HG02884 (cell line): ENCODE data around the gene ZCCHC10.
"Not testable (repeated sequence)": the region's sequence is repeated elsewhere in the genome, so short reads cannot be mapped to it uniquely, and the experiment has no call there.

ENCODE experiments used
- ATAC-seq: cut with Tn5 transposase; IDR thresholded peaks from one replicate; pipeline ENCODE4 v1.9.1; 2021; ENCODE audit warnings: mild to moderate bottlenecking, moderate library complexity; ENCODE audit not compliant: unreplicated experiment

ZCCHC10 gene

DNA sequence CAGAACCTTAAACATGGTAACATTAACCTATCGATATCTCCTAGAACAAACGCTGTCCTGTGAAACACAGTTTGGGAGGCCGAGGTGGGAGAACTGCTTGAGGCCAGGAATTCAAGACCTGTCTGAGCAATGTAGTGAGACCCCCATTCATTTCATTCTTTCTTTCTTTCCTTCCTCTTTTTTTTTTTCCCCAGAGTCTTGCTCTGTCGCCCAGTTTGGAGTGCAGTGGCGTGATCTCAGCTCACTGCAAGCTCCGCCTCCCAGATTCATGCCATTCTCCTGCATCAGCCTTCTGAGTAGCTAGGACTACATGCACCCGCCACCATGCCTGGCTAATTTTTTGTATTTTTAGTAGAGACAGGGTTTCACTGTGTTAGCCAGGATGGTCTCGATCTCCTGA lies 20.2 kb upstream of the ZCCHC10 start:
- not testable (repeated sequence) for ATAC-seq

DNA sequence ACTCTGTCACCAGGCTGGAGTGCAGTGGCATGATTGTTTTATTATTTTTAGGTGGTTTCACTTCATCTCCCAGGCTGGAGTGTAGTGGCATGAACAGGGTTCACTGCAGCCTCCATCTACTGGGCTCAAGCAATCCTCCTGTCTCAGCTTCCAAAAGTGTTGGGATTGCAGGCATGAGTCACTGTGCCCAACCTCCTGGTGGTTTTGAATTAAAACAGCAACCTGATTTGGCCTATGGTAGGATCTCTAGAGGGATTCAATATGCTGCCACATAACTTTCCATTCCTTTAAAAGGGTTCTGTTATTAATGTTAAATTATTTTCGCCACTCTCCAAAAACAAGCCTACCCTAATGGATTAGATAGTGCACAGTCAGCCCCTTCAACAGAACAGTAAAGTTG lies 15.6 kb upstream of the ZCCHC10 start:
- ATAC-seq: no peak

DNA sequence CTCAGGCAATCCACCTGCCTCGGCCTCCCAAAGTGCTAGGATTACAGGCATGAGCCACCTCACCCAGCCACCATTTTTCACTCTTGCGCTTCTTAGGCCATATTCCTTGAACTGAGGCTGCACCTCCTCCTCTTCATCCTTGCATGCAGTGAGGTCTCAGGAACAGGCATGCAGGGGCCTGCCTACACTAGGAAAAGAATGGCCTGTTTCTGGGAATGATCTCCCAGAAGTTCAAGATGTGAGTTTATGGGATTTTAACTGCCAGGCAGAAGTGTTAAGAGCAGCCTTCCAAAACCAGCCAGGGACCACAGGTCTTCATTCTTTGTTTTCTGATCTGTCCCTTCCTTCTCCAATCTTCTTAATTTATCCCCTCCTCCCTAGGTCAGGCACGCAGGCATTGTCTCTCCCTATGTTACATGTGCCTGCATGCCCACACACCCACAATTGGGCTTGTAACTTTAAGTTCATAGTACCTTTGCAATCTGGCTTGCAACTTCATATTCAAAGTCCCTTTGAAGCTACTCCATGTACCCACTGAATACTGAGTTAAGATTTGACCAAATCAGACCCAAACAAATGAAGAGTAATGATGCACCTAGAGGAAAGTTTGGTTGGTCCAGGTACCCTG lies 14.9 kb upstream of the ZCCHC10 start:
- no peak for ATAC-seq

DNA sequence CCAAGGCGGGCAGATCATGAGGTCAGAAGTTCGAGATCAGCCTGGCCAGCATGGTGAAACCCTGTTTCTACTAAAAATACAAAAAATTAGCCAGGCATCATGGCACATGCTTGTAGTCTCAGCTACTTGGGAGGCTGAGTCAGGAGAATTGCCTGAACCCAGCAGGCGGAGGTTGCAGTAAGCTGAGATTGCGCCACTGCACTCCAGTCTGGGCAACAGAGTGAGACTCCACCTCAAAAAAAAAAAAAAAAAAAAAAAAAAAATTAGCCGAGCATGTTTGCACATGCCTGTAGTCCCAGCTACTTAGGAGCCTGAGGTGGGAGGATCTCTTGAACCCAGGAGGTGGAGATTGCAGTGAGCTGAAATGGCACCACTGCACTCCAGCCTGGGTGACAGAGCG lies 10.3 kb upstream of the ZCCHC10 start:
- not testable (repeated sequence) for ATAC-seq

DNA sequence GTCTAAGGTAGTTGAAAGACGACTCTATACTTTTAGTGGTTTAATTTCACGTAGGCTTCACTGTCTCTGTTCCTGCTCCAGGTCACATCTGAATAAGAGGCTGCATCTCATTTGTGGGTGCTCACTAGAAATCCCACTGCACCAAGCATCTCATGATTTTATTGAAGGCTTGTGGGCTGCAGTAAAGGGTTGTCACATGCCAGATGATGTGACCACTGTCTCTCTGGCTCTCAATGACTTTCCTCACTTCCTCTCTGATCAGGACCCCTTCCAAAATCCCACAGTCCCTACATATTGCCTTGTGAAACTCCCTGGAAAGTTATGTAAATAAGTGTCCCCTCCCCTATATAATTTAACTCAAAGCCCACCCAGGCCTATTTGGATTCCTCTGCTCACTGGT lies 8.9 kb upstream of the ZCCHC10 start:
- no peak for ATAC-seq

DNA sequence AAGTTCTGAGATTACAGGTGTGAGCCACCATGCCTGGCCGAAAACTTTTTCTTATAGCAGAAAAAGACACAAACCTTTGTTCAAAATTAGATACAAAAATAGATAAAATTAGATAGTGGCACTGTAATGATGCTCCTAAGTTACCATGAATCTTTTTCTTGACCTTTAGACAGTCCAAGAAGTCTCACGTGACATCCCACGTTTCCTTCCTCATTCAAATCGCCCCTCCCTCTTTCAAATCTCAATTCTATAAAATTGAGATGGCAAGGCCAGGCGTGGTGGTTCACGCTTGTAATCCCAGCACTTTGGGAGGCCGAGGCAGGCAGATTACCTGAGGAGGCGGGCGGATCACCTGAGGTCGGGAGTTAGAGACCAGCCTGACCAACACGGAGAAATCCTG lies 7.7 kb upstream of the ZCCHC10 start:
- ATAC-seq: no peak

DNA sequence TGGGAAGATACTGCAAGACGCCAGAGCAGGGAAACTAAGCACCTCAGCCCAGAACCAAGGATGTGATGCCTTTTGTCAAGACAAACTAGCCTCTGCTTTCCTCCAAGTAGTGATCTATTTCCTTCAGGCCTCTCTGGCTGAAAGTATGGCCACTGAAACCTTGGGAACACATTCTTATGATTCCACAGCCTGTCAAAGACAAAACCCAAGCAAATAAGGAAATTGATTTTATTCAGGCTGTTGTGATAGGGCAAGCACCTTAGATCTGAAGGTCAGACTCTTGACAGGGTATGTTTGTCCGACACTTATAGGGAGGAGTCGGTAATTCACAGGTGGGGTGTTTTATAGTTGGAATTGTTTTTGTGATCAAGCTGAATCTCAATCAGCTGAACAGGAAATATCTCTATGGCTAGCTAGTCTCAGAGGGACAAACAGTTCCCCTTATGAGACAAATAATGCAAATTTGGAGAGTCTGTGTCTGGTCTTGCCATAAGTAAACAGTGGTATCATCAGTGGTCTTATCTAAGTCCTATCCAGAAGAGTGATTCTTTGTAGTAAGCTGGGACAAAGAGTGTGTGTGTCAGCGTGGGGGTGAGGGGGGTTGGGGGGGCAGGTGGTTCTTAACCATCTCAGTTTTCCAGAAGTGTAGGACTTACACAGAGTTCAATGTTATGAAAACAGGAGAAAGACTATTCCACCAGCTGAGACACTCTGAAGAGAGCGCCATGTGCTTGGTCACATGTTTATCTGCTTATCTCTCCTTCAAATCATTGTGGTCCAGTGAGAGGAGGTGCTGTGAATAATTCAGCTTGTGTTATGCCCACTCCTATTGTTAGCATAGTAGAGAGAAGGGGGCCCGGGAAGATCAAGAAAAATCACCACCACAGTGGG lies 6.7 kb upstream of the ZCCHC10 start:
- ATAC-seq: no peak

DNA sequence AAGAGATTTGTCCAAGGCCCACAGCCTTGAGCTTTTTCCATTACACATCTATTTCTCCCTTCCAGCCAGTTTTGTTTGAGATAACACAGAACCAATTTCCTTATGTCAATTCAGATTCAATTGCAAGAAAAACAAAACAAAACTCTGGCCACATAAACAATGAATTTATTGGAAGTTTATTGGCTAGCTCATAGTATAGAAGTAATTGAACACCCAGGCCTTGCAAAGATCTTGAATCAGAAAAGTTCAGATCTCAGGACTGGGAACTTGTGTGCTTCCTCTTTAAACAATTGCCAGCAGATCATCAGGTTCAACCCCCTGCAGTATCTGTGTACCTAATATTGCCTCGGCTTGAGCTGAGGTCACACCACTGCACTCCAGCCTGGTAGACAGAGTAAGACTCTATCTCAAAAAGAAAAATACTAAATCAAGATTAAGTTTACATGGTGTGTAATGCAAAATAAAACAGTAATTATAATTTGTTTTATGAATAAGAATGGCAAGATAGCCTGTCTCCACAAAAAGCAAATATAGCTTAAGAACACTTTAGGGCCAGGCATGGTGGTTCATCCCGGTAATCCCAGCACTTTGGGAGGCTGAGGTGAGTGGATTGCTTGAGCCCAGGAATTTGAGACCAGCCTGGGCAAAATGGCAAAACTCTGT lies 4.1 kb upstream of the ZCCHC10 start:
- no peak for ATAC-seq

- ATAC-seq: no peak
These were observed 3.1 kb upstream of the ZCCHC10 start for GRCh38 chr5:133029416-133029815.

DNA sequence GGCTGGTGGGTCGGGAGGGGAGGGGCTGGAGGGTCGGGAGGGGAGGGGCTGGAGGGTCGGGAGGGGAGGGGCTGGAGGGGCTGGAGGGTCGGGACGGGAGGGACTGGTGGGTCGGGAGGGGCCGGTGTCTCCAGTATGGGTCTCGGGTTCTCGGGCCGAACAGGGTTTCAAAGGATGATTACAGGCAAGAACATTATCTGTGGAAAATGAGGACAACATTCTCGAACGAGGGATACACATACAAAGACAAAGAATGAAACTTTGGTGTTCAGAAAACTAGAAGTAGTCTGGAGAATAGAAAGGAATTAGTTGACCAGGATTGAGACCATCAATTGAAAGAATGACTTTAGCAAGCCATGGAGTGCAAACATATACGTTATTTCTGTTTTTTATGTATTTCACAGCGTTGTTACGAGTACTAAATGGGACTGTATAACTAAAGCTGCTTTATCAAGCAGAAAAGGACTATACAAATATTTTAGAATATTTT lies 360 bp upstream of the ZCCHC10 start:
- ATAC-seq: no peak

DNA sequence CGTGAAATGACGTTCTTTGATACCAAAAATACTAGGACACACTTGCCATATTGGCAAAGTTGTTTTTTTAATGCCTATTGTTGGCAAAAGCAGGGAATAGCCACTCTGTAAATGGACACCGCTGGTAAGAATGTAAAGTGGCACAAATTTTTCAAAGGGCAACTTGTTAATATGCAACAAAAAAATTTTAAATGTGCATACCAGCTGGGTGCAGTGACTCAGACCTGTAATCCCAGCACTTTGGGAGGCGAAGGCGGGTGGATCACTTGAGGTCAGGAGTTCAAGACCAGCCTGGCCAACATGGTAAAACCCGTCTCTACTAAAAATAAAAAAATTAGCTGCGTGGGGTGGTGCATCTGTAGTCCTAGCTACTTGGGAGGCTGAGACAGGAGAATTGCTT lies 6.9 kb downstream of the ZCCHC10 start:
- not testable (repeated sequence) for ATAC-seq

DNA sequence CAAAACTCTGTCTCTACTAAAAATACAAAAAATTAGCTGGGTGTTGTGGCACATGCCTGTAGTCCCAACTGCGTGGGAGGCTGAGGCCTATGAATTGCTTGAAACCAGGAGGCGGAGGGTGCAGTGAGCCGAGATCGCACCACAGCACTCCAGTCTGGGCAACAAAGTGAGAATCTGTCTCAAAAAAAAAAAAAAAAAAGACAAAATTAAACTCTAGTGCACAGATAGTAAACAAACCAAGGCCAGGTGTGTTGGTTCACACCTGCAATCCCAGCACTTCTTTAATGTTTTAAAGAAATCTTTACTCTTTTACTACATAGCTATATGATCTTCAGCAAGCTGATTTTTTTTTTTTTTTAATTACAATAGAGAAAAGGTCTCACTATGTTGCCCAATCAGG lies 8.4 kb downstream of the ZCCHC10 start:
- no peak for ATAC-seq

GRCh38 chr5:133015466-133015865 lies 10.9 kb downstream of the ZCCHC10 start:
- ATAC-seq: no peak

- ATAC-seq: not testable (repeated sequence)
These were observed 17.9 kb downstream of the ZCCHC10 start for GRCh38 chr5:133008455-133008854.

DNA sequence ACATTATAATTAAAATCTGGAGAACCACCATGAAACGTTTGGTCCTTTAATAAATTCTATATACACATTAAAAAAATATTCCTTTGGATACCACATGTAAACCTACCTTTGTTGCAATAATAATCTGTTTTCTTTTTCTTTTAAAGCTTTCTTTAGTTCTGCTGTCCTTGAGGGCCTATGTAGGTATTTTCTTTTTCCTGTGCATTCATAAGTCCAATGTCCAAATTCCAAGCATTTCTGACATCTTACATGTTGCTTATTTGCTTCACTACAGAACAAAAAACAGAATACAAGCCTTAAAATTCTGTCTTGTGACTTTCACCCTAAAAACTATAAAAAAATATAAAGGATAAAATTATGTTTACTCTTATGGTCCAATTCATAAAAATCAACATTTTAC lies 19.7 kb downstream of the ZCCHC10 start:
- no peak for ATAC-seq

GRCh38 chr5:132999246-132999645 lies 27.1 kb downstream of the ZCCHC10 start:
- no peak for ATAC-seq

DNA sequence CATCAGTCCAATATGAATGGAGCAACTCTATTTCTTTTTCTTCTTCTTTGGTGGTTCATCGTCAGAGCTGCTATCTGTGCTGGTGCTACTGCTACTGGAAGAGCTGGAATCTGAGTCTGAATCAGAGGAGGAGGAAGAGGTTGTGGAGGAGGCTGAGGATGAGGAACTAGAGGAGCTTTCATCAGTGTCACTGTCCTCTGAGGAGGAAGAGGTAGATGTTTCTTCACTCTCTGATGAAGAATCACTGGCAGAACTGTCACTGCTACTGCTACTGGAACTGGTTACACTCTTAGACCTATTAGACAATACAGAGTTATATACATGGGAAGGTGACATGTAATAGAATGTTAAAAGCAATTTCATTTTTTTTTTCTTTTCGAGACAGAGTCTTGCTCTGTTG lies 27.8 kb downstream of the ZCCHC10 start:
- ATAC-seq: no peak

DNA sequence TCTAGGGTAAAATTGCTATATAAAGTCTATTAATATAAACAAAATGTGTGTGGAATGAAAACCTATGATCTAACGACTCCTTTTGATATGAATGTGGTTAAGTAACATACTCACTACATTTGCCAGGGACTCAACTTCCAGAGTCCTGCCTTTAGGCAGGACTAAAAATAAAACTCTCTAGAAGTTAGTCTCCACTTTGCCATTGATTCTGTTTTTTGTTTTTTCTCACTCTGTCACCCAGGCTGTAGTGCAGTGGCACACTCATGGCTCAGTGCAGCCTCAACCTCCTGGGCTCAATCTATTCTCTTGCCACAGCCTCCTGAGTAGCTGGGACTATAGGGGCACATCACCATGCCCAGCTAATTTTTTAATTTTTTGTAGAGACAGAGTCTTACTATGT lies 30.0 kb downstream of the ZCCHC10 start:
- no peak for ATAC-seq

DNA sequence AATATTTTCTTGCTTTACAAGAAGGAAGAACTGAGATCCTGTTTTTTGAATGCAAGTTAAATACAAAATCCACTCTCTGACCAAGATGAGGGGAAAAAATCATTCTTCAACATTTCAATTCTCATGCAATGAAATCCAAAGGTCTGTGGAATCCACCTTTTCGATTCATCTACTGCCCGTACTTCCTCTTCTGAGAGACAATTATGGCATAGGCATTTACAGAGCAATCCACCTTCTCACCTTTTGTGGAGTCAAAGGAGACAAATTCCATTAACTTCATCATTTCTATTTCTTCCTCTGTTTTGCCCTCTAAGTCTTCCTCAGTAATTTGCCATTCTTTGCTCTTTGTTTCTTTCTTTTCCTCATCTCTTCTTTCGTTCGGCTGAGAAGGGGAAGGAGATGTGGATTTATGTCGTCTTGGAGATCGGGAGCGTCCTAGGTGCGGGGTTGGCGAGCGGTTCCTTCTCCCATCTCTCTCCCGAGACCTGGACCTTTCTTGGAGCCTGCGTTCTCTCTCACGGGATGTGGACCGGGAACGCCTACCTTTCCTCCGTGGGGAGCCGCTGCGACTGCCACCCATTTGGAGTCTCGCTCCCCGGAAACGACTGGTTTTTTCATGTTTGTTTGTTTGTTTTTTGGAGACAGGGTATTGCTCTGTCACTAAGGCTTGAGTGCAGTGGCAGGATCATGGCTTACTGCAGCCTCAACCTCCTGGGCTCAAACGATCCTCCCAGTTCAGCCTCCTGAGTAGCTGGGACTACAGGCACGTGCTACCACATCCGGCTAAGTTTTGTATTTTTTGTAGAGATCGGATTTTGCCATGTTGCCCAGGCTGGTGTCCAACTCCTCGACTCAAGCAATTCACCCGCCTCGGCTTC lies 38.6 kb downstream of the ZCCHC10 start:
- no peak for ATAC-seq

- not testable (repeated sequence) for ATAC-seq
These were observed 43.4 kb downstream of the ZCCHC10 start for GRCh38 chr5:132982971-132983370.

- ATAC-seq: no peak
These were observed 45.1 kb downstream of the ZCCHC10 start for GRCh38 chr5:132981288-132981687.
